Spleen (tissue), 11 donors: ENCODE data around the gene DEAF1. TPM values are rescaled to one million over a fixed set of nuclear protein-coding genes. Genes with fewer than 3 reads are reported as not detected.
"Not testable (repeated sequence)": the region's sequence is repeated elsewhere in the genome, so short reads cannot be mapped to it uniquely, and the experiment has no call there.

Experiments
- DNase-seq: peaks from one replicate; pipeline ENCODE4 v3.0.0-alpha.2; 2020
- H3K27ac ChIP-seq, 8 donors: fragments of 200-600 bp; sonication (generic) in 7 of 8; 1 replicate in 4 of 8; 2 replicates in 4 of 8; pipeline versions ENCODE4 v1.5.0 to v1.8.0; 2016 to 2021; ENCODE audit warnings: inconsistent platforms in 4 of 8, mild to moderate bottlenecking in 4 of 8, moderate library complexity in 1 of 8
- H3K27me3 ChIP-seq, 7 donors: fragments of 200-600 bp; sonication (generic) in 6 of 7; replicated peaks in 1 of 7; 1 replicate in 4 of 7; 2 replicates in 3 of 7; pipeline versions ENCODE4 v1.5.0 to v1.8.0; 2016 to 2021; ENCODE audit warnings: inconsistent platforms in 3 of 7, mild to moderate bottlenecking in 1 of 7
- H3K36me3 ChIP-seq, 6 donors: fragments of 200-600 bp; sonication (generic) in 5 of 6; 1 replicate in 4 of 6; 2 replicates in 2 of 6; pipeline versions ENCODE4 v1.5.0 to v1.8.0; 2016 to 2021; ENCODE audit warnings: inconsistent platforms in 2 of 6
- H3K4me1 ChIP-seq, 6 donors: fragments of 200-600 bp; sonication (generic) in 5 of 6; 1 replicate in 3 of 6; 2 replicates in 3 of 6; pipeline versions ENCODE4 v1.5.0 to v1.8.0; 2016 to 2021; ENCODE audit warnings: inconsistent platforms in 3 of 6
- H3K4me3 ChIP-seq, 8 donors: fragments of 200-600 bp; sonication (generic) in 7 of 8; 1 replicate in 4 of 8; 2 replicates in 4 of 8; pipeline versions ENCODE4 v1.5.0 to v1.8.0; 2016 to 2021; ENCODE audit warnings: inconsistent platforms in 4 of 8, mild to moderate bottlenecking in 4 of 8, moderate library complexity in 2 of 8
- H3K9me3 ChIP-seq, 8 donors: fragments of 200-600 bp; sonication (generic) in 7 of 8; 1 replicate in 4 of 8; 2 replicates in 4 of 8; pipeline versions ENCODE4 v1.5.0 to v1.8.0; 2016 to 2021; ENCODE audit warnings: inconsistent platforms in 4 of 8
- POLR2A ChIP-seq, 3 donors: fragments of 450-650 bp; IDR thresholded peaks; one replicate each; pipeline ENCODE4 v1.5.1; 2017; ENCODE audit warnings: antibody characterized with exemption in 3 of 3, mild to moderate bottlenecking in 1 of 3
- POLR2AphosphoS5 ChIP-seq, 3 donors: sonication (generic); formaldehyde crosslinking; IDR thresholded peaks; one replicate each; pipeline ENCODE4 v1.5.1; 2017; ENCODE audit warnings: antibody characterized with exemption in 3 of 3
- WGBS, 5 donors: extraction: QIAGEN DNeasy Blood & Tissue Kit in 3 of 5; methylation state at CpG; one replicate each; pipeline versions ENCODE4 v1.1.5 to v1.1.7; 2013 to 2018; 5-methylcytosine and 5-hydroxymethylcytosine counted together
- intact Hi-C: fragments of 100-400 bp; cut with DNase I; formaldehyde crosslinking; loops from one replicate; pipeline ENCODE4 v1.15.0; 2023; ENCODE audit warnings: low total_unique reads
- polyA plus RNA-seq, 3 donors: library from polyadenylated mRNA; stranded (reverse); fragments of 200-250 nt; gene quantifications; one replicate each; pipeline ENCODE4 v1.2.1, GENCODE V29; 2013
- total RNA-seq, 7 donors: library from RNA; depleted of rRNA in 3 of 7; stranded (reverse); fragments of >200 nt in 3 of 7; fragmentation: NEBNext Ultra II Directional in 4 of 7; extraction: Animal tissue kit (Norgen Biotek cat#: 25700) in 4 of 7; gene quantifications; one replicate each; pipeline versions ENCODE4 v1.1.0 to v1.2.1, GENCODE V29; 2016 to 2021
- TF ChIP-seq, protein P1 (sequence below), 11 experiments: fragments of 200-600 bp in 7 of 11; fragments of 450-650 bp in 4 of 11; sonication (generic) in 4 of 11; IDR thresholded peaks in 8 of 11; conservative IDR thresholded peaks in 3 of 11; 1 replicate in 7 of 11; 2 replicates in 4 of 11; pipeline versions ENCODE4 v1.4.0 to v1.8.0; 2016 to 2021; ENCODE audit warnings: antibody characterized with exemption in 11 of 11, inconsistent platforms in 4 of 11, mild to moderate bottlenecking in 1 of 11
- donor health status: healthy with polysubstance abuse.
- donor health status: DM: no; HTN: no; CAD: no; lungs with moderate emphysema.
- donor health status: DM: no; HTN: no; CAD: no.
- donor health status: Bipolar disorder and iron deficiency.
- donor health status: healthy.
- donor health status: DM: no; HTN: no; CAD: no.
- donor health status: DM: yes; HTN: yes; CAD: no.

DEAF1 gene
- total and polyA plus RNA-seq, 10 donors, result 21.8 to 44.9 (median 30.1) TPM

DNA sequence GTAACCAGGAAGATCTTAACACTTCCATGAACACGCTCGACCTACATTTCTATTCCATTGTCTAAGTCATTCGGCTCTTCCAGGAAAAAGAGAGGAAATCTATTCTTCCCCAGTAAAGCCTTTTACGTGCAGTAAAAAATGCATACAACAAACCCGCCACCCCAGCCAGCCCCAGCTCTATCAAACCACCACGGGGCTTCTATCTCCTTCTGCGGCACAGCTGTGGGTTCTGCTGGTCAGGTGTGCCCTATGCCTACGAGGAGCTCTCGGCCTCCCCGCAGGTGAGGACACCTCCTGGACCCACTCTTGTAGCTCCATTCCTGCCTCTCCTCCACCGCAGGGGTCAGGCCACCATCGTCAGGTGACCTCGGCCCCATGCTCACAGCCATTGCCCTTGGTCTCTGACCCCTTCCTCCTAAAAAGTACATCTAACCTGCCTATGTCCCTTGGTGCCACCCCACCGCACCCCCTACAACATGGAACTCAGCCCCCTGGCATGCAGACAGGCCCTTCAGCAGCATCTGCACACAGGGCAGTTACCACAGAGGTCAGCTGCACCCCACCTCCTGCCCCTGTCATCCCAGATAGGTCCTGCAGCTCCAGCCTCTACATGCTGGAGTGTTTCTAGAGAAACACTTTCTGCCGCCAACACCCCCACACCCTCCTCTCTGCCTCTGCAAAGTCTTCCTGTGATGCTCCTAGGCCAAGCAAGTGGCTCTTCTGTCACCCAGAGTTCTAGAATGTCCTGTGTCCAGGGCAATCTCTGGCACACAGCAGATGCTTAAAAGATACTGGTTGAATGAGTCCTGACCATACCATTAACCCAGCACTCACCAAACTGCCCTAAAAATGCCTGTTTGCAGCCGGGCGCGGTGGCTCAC, 3.1 kb downstream of the DEAF1 start:
- intact Hi-C loops, result no loop called here
- TF ChIP-seq, protein P1, sequence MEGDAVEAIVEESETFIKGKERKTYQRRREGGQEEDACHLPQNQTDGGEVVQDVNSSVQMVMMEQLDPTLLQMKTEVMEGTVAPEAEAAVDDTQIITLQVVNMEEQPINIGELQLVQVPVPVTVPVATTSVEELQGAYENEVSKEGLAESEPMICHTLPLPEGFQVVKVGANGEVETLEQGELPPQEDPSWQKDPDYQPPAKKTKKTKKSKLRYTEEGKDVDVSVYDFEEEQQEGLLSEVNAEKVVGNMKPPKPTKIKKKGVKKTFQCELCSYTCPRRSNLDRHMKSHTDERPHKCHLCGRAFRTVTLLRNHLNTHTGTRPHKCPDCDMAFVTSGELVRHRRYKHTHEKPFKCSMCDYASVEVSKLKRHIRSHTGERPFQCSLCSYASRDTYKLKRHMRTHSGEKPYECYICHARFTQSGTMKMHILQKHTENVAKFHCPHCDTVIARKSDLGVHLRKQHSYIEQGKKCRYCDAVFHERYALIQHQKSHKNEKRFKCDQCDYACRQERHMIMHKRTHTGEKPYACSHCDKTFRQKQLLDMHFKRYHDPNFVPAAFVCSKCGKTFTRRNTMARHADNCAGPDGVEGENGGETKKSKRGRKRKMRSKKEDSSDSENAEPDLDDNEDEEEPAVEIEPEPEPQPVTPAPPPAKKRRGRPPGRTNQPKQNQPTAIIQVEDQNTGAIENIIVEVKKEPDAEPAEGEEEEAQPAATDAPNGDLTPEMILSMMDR (IDR thresholded peaks at IDR 0.05 in 8 of 11, conservative IDR thresholded peaks at IDR 0.05 in 3 of 11), result no peak
- TF ChIP-seq POLR2A (IDR thresholded peaks at IDR 0.05) (no peak), POLR2AphosphoS5 (IDR thresholded peaks at IDR 0.05) (no peak)
- no peaks in the 10 kb centered on the region for H3K9me3 ChIP-seq
- H3K36me3 ChIP-seq, result peaks cover 0 to 44% (median 28%) of the 10 kb centered on the region in 6 donors
- DNase-seq, result no peak
- 87 to 92% (median 90%) methylated on average over 18 of the region's 18 CpGs for WGBS, 5 donors
- no peak overlapping the region for H3K27ac ChIP-seq
- H3K4me3 ChIP-seq, result no peak overlapping the region
- peaks cover 18 to 54% (median 35%) of the 10 kb centered on the region in 6 donors for H3K4me1 ChIP-seq
- no peaks in the 10 kb centered on the region for H3K27me3 ChIP-seq

DNA sequence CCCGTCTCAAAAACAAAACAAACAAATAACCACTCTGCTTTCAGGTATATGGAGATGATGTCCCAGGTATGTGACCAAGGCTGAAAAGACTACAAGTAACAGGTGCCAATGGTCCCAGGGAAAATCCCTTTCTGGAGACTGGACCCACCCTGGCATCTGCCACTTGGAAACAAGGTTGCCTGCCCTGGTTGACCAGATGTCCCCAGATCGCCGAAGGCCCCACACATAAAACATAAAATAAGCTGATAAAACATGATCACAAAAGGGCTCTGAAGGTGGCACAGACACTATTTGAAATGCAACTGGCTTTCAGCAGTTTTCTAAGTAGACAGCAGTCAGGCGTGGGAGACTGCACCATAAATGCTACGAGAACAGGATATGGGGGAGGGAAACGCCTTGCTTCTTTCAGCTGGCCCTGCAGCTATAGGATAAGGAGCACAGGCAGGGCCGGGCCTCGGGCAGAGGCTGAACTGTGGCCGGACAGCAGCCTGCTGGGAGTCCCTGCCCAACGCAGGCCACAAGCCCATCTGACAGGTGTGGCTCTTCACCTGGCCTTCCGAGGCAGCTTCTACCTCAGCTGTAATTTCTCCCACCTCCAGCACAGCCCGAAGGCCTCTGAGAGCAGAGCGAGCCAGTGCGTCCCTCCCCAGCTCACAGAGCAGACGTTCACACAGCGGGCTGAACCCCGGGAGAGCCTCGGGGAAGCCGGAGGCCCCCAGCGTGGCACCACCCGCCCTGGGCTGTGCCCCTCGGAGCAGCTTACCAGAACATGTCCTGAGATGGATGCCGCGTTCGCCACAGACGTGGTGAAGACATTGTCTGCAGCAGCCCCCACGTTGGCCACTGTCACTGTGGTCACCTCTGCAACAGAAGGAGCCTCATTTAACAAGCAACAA, 4.0 kb downstream of the DEAF1 start:
- H3K36me3 ChIP-seq, result peaks cover 0 to 54% (median 36%) of the 10 kb centered on the region in 6 donors
- H3K27ac ChIP-seq, result peak overlapping the region in 1 of 8 donors; percentile 26
- no peak overlapping the region for H3K4me3 ChIP-seq
- H3K9me3 ChIP-seq, result no peaks in the 10 kb centered on the region
- no peaks in the 10 kb centered on the region for H3K27me3 ChIP-seq
- 77 to 81% (median 80%) methylated on average over 21 to 27 of the region's 27 CpGs for WGBS, 5 donors
- H3K4me1 ChIP-seq, result peaks cover 12 to 45% (median 27%) of the 10 kb centered on the region in 6 donors
- no peak for DNase-seq
- intact Hi-C loops, result no loop called here
- TF ChIP-seq POLR2AphosphoS5 (IDR thresholded peaks at IDR 0.05) (no peak), POLR2A (IDR thresholded peaks at IDR 0.05) (no peak)
- TF ChIP-seq, protein P1 (IDR thresholded peaks at IDR 0.05 in 8 of 11, conservative IDR thresholded peaks at IDR 0.05 in 3 of 11), result no peak

- H3K36me3 ChIP-seq, result peaks cover 0 to 62% (median 43%) of the 10 kb centered on the region in 6 donors
- 90 to 98% (median 95%) methylated on average over 3 of the region's 3 CpGs for WGBS, 5 donors
Measured at GRCh38 chr11:690244-690643, 4.8 kb downstream of the DEAF1 start.

GRCh38 chr11:689625-690024, 5.4 kb downstream of the DEAF1 start:
- no peaks in the 10 kb centered on the region for H3K27me3 ChIP-seq
- intact Hi-C loops, result no loop called here
- TF ChIP-seq, protein P1 (IDR thresholded peaks at IDR 0.05 in 8 of 11, conservative IDR thresholded peaks at IDR 0.05 in 3 of 11), result no peak
- TF ChIP-seq POLR2AphosphoS5 (IDR thresholded peaks at IDR 0.05), result no peak
- TF ChIP-seq POLR2A (IDR thresholded peaks at IDR 0.05), result no peak
- 71 to 87% (median 76%) methylated on average over 7 of the region's 7 CpGs for WGBS, 5 donors
- peaks cover 0 to 68% (median 49%) of the 10 kb centered on the region in 6 donors for H3K36me3 ChIP-seq
- no peaks in the 10 kb centered on the region for H3K9me3 ChIP-seq
- no peak overlapping the region for H3K4me3 ChIP-seq
- H3K27ac ChIP-seq, result no peak overlapping the region
- DNase-seq, result no peak
- peaks cover 12 to 44% (median 27%) of the 10 kb centered on the region in 6 donors for H3K4me1 ChIP-seq

More at GRCh38 chr11:690244-690643, 4.8 kb downstream of the DEAF1 start:
- peaks cover 12 to 45% (median 27%) of the 10 kb centered on the region in 6 donors for H3K4me1 ChIP-seq
- intact Hi-C loops, H3K9me3 ChIP-seq, DNase-seq, H3K27me3 ChIP-seq, H3K4me3 ChIP-seq, H3K27ac ChIP-seq: not testable (repeated sequence)
